Calu3 (cell line): ENCODE measurements around the gene ITGA11. TPM values are rescaled to one million over a fixed set of nuclear protein-coding genes. Genes with fewer than 3 reads are reported as not detected.

ENCODE experiments used
- BruUV-seq: library from RNA; stranded (reverse); fragments of 400-500 nt; replicated peaks from 2 replicates; lab custom pipeline; 2021; lab: Mats Ljungman, UMichigan
- CTCF ChIA-PET: fragments of 300-600 bp; sonication (Branson Sonifier 250); formaldehyde crosslinking; loops from one replicate; lab custom pipeline; 2022; ENCODE audit warnings: antibody characterized with exemption; lab: Charles Lee
- DNase-seq: peaks from one replicate; pipeline ENCODE4 v3.0.0; 2022
- H3K27ac Mint-ChIP-seq: one replicate; pipeline ENCODE4 v1.8.0; 2022; ENCODE audit warnings: mixed read lengths; ENCODE audit not compliant: unreplicated experiment
- H3K27me3 Mint-ChIP-seq: one replicate; pipeline ENCODE4 v1.8.0; 2022; ENCODE audit warnings: mixed read lengths; ENCODE audit not compliant: unreplicated experiment
- H3K36me3 Mint-ChIP-seq: one replicate; pipeline ENCODE4 v1.8.0; 2022; ENCODE audit warnings: mild to moderate bottlenecking, moderate library complexity, mixed read lengths; ENCODE audit not compliant: insufficient read depth, unreplicated experiment
- H3K4me1 Mint-ChIP-seq: one replicate; pipeline ENCODE4 v1.8.0; 2022; ENCODE audit warnings: mild to moderate bottlenecking, low read depth, mixed read lengths; ENCODE audit not compliant: unreplicated experiment
- H3K4me3 Mint-ChIP-seq: one replicate; pipeline ENCODE4 v1.8.0; 2022; ENCODE audit warnings: mild to moderate bottlenecking, low read depth, moderate library complexity, mixed read lengths; ENCODE audit not compliant: unreplicated experiment
- H3K9me3 Mint-ChIP-seq: one replicate; pipeline ENCODE4 v1.8.0; 2022; ENCODE audit warnings: low read depth, mixed read lengths; ENCODE audit not compliant: unreplicated experiment
- intact Hi-C: fragments of 100-400 bp; cut with micrococcal nuclease; formaldehyde crosslinking; loops from one replicate; pipeline ENCODE4 v1.10.0; 2022; ENCODE audit not compliant: unreplicated experiment
- total RNA-seq: library from RNA; stranded (reverse); gene quantifications from 2 replicates; pipeline ENCODE4 v1.2.3, GENCODE V29; 2022
- TF ChIP-seq, protein P1 (sequence below): fragments of 200-600 bp; IDR thresholded peaks from one replicate; pipeline ENCODE4 v1.8.0; 2022; ENCODE audit warnings: antibody characterized with exemption; ENCODE audit not compliant: unreplicated experiment

ITGA11 gene
- total RNA-seq, 1 experiment from 2014 or later: not detected

DNA sequence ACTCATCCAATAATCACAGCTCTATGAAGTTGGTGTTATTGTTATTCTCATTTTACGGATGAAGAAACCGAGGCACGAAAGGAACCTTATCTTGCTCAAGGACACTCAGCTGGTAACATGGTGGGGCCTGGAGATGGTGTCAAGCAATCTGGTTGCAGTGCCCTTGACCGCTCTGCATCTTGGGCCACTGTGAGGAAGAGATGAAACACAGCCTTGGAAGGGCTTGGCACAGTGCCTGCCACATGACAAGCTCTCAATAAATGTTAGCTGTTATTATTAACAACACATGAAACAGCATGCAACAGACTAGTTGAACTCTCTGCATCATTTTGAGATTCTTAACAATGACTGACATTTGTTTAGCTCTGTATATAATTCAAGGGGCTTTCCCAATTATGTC lies 10.1 kb upstream of the ITGA11 start:
- intact Hi-C loops: no loop called here
- TF ChIP-seq, protein P1, sequence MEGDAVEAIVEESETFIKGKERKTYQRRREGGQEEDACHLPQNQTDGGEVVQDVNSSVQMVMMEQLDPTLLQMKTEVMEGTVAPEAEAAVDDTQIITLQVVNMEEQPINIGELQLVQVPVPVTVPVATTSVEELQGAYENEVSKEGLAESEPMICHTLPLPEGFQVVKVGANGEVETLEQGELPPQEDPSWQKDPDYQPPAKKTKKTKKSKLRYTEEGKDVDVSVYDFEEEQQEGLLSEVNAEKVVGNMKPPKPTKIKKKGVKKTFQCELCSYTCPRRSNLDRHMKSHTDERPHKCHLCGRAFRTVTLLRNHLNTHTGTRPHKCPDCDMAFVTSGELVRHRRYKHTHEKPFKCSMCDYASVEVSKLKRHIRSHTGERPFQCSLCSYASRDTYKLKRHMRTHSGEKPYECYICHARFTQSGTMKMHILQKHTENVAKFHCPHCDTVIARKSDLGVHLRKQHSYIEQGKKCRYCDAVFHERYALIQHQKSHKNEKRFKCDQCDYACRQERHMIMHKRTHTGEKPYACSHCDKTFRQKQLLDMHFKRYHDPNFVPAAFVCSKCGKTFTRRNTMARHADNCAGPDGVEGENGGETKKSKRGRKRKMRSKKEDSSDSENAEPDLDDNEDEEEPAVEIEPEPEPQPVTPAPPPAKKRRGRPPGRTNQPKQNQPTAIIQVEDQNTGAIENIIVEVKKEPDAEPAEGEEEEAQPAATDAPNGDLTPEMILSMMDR: no peak
- Mint-ChIP-seq H3K9me3 (no peaks in the 10 kb centered on the region), H3K36me3 (no peaks in the 10 kb centered on the region), H3K27ac (no peak overlapping the region), H3K4me3 (no peak overlapping the region), H3K27me3 (peaks cover 100% of the 10 kb centered on the region), H3K4me1 (no peaks in the 10 kb centered on the region)
- DNase-seq: no peak
- no TSS peak for BruUV-seq
- CTCF ChIA-PET: interaction anchor here (0.9 kb wide), 1 partner anchor 42 kb away, joined by 3 read pairs; no protein-coding TSS in a partner anchor

DNA sequence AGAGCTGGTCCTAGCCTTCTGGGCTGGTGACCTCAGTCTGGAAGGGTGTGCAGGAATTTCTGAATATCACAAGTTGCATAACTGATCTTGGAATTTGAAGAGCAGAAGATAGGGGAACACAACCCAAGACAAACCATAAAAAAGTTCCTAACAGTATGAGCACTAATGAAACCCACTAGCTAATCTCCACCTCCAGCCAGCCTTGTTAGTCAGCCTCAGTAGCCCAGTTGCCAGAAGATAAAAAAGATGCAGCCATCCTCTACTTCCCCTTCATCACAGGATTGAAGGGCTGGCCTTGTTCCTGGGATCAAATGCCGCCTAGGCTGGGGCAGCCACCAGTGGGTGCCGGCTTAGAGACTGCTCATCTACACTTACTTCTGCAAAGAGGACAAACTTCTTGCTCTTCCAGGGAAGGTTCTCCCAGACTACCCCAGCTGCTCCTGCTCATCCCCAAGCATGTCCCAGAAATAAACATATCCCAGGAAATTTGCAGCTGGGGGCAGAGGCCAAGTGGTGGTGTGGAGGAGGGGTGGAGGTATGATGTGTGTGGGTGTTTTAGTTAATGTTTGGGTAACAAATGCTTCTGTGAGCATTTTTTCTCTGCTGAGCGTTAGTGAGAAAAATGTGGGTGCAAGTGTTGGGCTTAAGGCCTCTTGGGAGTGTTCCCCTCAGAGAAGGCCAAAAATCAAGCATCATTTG lies 9.2 kb upstream of the ITGA11 start:
- intact Hi-C loops: no loop called here
- Mint-ChIP-seq H3K27ac (no peak overlapping the region), H3K27me3 (peaks cover 100% of the 10 kb centered on the region), H3K36me3 (no peaks in the 10 kb centered on the region), H3K9me3 (no peaks in the 10 kb centered on the region), H3K4me3 (no peak overlapping the region), H3K4me1 (no peaks in the 10 kb centered on the region)
- TF ChIP-seq, protein P1: no peak
- DNase-seq: no peak
- CTCF ChIA-PET: interaction anchor here (0.9 kb wide), 1 partner anchor 41 kb away, joined by 3 read pairs; no protein-coding TSS in a partner anchor
- BruUV-seq: no TSS peak

DNA sequence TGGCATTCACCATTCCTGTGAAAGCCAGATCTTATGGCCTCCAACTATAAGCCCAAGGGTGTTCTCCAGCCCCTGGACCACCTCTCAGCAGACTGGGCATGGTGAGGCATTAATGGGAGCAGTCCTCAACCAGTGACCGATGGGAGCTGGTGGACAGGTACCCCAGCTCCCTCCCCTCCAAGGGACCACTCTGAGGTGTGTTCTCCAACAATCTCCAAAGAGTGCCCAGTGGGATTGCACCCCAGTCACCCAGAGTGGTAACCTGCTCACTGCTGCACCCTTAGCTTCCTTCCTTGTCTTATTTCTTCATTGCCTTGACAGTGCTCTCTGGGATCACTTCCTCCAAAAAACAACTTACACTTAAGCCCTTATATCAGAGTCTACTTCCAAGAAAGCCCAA lies 8.2 kb upstream of the ITGA11 start:
- intact Hi-C loops: no loop called here
- H3K4me3 Mint-ChIP-seq: no peak overlapping the region
- no TSS peak for BruUV-seq
- no peaks in the 10 kb centered on the region for H3K4me1 Mint-ChIP-seq
- H3K27me3 Mint-ChIP-seq: peaks cover 100% of the 10 kb centered on the region
- no peaks in the 10 kb centered on the region for H3K9me3 Mint-ChIP-seq
- CTCF ChIA-PET: no interaction called here
- no peak overlapping the region for H3K27ac Mint-ChIP-seq
- no peaks in the 10 kb centered on the region for H3K36me3 Mint-ChIP-seq
- DNase-seq: no peak
- TF ChIP-seq, protein P1: no peak

DNA sequence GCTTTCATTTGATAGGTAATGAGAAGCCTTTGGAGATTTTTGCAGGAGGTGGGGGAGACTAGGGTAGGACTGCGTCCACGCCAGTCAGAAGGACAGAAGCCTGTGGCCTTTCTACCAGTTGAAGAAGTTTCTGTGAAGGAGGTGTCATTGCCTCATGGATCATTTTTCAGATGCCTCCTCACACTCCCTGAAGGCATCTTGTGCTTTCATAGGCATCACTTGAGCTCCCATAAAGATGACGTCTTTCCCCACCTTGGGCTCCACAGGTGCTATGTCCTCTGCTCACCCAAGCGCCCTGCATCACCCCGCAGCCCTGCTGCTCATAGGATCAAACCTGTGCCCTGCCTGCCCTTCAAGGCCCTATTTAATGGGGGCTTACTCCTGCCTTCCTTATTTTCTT lies 7.5 kb upstream of the ITGA11 start:
- H3K27me3 Mint-ChIP-seq: peaks cover 100% of the 10 kb centered on the region
- H3K36me3 Mint-ChIP-seq: no peaks in the 10 kb centered on the region
- H3K27ac Mint-ChIP-seq: no peak overlapping the region
- H3K9me3 Mint-ChIP-seq: no peaks in the 10 kb centered on the region
- intact Hi-C loops: no loop called here
- DNase-seq: no peak
- no TSS peak for BruUV-seq
- CTCF ChIA-PET: no interaction called here
- TF ChIP-seq, protein P1: no peak
- no peaks in the 10 kb centered on the region for H3K4me1 Mint-ChIP-seq
- H3K4me3 Mint-ChIP-seq: no peak overlapping the region
